IMR-90 (cell line): ENCODE measurements around the gene TNFRSF11A. TPM values are rescaled to one million over a fixed set of nuclear protein-coding genes. Genes with fewer than 3 reads are reported as not detected.
A peak's percentile ranks its signal among the peaks of the same experiment; 100 is the strongest.

Experiments used
- ATAC-seq: fragments of 200-7000 bp; cut with Tn5 transposase; 2 replicates; pipeline ENCODE4 v1.9.1; 2020; ENCODE audit warnings: low read depth, mild to moderate bottlenecking, moderate library complexity
- BruUV-seq: library from RNA; stranded (reverse); fragments of 400-500 nt; replicated peaks from 2 replicates; lab custom pipeline; 2021; lab: Mats Ljungman, UMichigan
- CTCF ChIA-PET: fragments of 300-600 bp; formaldehyde crosslinking; extraction: SDS; loops from one replicate; lab custom pipeline; 2021; ENCODE audit warnings: antibody characterized with exemption; lab: Yijun Ruan, JAX
- POLR2A ChIA-PET: fragments of 300-600 bp; sonication (Branson Sonifier 250); formaldehyde crosslinking; loops from one replicate; lab custom pipeline; 2022; ENCODE audit warnings: antibody characterized with exemption; ENCODE audit not compliant: unreplicated experiment; lab: Charles Lee
- DNase-seq: peaks from one replicate; pipeline ENCODE4 v3.0.0; 2013
- H2AFZ ChIP-seq: replicated peaks from 2 replicates; pipeline ENCODE3; 2013; ENCODE audit warnings: low read length, mild to moderate bottlenecking; ENCODE audit not compliant: poor library complexity
- H2AK5ac ChIP-seq: 2 replicates; pipeline ENCODE4 v1.6.1; 2013; ENCODE audit warnings: low read depth, low read length, inconsistent platforms
- H2AK9ac ChIP-seq: replicated peaks from 2 replicates; pipeline ENCODE3; 2013; ENCODE audit warnings: mild to moderate bottlenecking, low read depth, low read length, moderate library complexity; ENCODE audit not compliant: poor library complexity
- H2BK120ac ChIP-seq: 2 replicates; pipeline ENCODE4 v1.6.1; 2013; ENCODE audit warnings: low read depth, low read length, inconsistent platforms
- H2BK15ac ChIP-seq: 3 replicates; pipeline ENCODE4 v1.6.1; 2013; ENCODE audit warnings: low read depth, low read length, inconsistent platforms
- H2BK20ac ChIP-seq: 2 replicates; pipeline ENCODE4 v1.6.1; 2013; ENCODE audit warnings: low read depth, mild to moderate bottlenecking, inconsistent platforms, low read length, moderate library complexity
- H2BK5ac ChIP-seq: 2 replicates; pipeline ENCODE4 v1.6.1; 2013; ENCODE audit warnings: mild to moderate bottlenecking, low read depth, low read length, inconsistent platforms; ENCODE audit not compliant: poor library complexity, severe bottlenecking
- H3K14ac ChIP-seq: replicated peaks from 2 replicates; pipeline ENCODE4 v1.6.1; 2013; ENCODE audit warnings: low read depth, low read length, inconsistent platforms
- H3K18ac ChIP-seq: 2 replicates; pipeline ENCODE4 v1.6.1; 2013; ENCODE audit warnings: low read depth, low read length, control low read depth
- H3K23ac ChIP-seq: 2 replicates; pipeline ENCODE4 v1.6.1; 2013; ENCODE audit warnings: low read depth, low read length, inconsistent platforms
- H3K27ac ChIP-seq: 2 replicates; pipeline ENCODE4 v1.5.1; 2013; ENCODE audit warnings: mild to moderate bottlenecking, control low read depth, low read length; ENCODE audit not compliant: insufficient read depth
- H3K27me3 ChIP-seq: 2 replicates; pipeline ENCODE4 v1.6.1; 2013; ENCODE audit warnings: low read length; ENCODE audit not compliant: control insufficient read depth, insufficient read depth
- H3K36me3 ChIP-seq: 2 replicates; pipeline ENCODE4 v1.6.1; 2013; ENCODE audit warnings: low read length, mixed read lengths; ENCODE audit not compliant: control insufficient read depth, insufficient read depth
- H3K4ac ChIP-seq: 2 replicates; pipeline ENCODE4 v1.6.1; 2013; ENCODE audit warnings: low read depth, low read length, inconsistent platforms
- H3K4me1 ChIP-seq: 2 replicates; pipeline ENCODE4 v1.6.1; 2013; ENCODE audit warnings: low read length, mixed read lengths; ENCODE audit not compliant: control insufficient read depth, insufficient read depth
- H3K4me2 ChIP-seq: 2 replicates; pipeline ENCODE4 v1.6.1; 2013; ENCODE audit warnings: low read depth, mild to moderate bottlenecking, control low read depth, low read length, moderate library complexity
- H3K4me3 ChIP-seq: 2 replicates; pipeline ENCODE4 v1.5.1; 2013; ENCODE audit warnings: low read depth, mild to moderate bottlenecking, control low read depth, low read length, moderate library complexity; ENCODE audit not compliant: insufficient read depth
- H3K56ac ChIP-seq: 2 replicates; pipeline ENCODE4 v1.6.1; 2013; ENCODE audit warnings: low read length, inconsistent platforms; ENCODE audit not compliant: insufficient read depth; ENCODE audit errors: extremely low read depth
- H3K79me1 ChIP-seq, 2 experiments: 2 replicates each; pipeline ENCODE4 v1.6.1; 2013; ENCODE audit warnings: low read length in 2 of 2, inconsistent platforms in 1 of 2, low read depth in 1 of 2
- H3K9ac ChIP-seq: 2 replicates; pipeline ENCODE4 v1.6.1; 2013; ENCODE audit warnings: low read depth, low read length, control low read depth
- H3K9me1 ChIP-seq: 2 replicates; pipeline ENCODE4 v1.6.1; 2013; ENCODE audit warnings: low read length, inconsistent platforms; ENCODE audit not compliant: insufficient read depth
- H3K9me3 ChIP-seq: 2 replicates; pipeline ENCODE4 v1.6.1; 2013; ENCODE audit warnings: low read length; ENCODE audit not compliant: control insufficient read depth, insufficient read depth
- H4K20me1 ChIP-seq: 2 replicates; pipeline ENCODE4 v1.6.1; 2013; ENCODE audit warnings: low read length, inconsistent platforms; ENCODE audit not compliant: insufficient read depth
- H4K5ac ChIP-seq: 2 replicates; pipeline ENCODE4 v1.6.1; 2013; ENCODE audit warnings: mild to moderate bottlenecking, low read depth, low read length, control low read depth
- H4K8ac ChIP-seq, 2 experiments: 2 replicates each; pipeline ENCODE4 v1.6.1; 2013; ENCODE audit warnings: low read depth in 2 of 2, low read length in 2 of 2, control low read depth in 1 of 2, inconsistent platforms in 1 of 2
- H4K91ac ChIP-seq: 2 replicates; pipeline ENCODE4 v1.6.1; 2013; ENCODE audit warnings: low read depth, low read length, inconsistent platforms; ENCODE audit not compliant: insufficient read depth
- MAFK ChIP-seq: IDR thresholded peaks from 2 replicates; pipeline ENCODE4 v1.6.1; 2012; ENCODE audit warnings: low read depth, low read length, improper control_type of control experiment
- NFE2L2 ChIP-seq: fragments of 150-350 bp; IDR thresholded peaks from 2 replicates; pipeline ENCODE4 v1.6.1; 2016; ENCODE audit warnings: low read depth, mild to moderate bottlenecking, low read length
- WGBS, 2 experiments: methylation state at CpG; one replicate each; pipeline versions ENCODE4 v1.1.5 to v1.1.7; 2013; ENCODE audit warnings: missing lambda C conversion rate in 2 of 2; ENCODE audit not compliant: insufficient read length in 1 of 2; ENCODE audit errors: extremely low coverage in 2 of 2; 5-methylcytosine and 5-hydroxymethylcytosine counted together
- dilution Hi-C: fragments of 300-500 bp; cut with HindIII; formaldehyde crosslinking; loops from one replicate; pipeline ENCODE4 v1.14.3; 2018; ENCODE audit warnings: low sequenced_read_pairs; ENCODE audit not compliant: unreplicated experiment
- in situ Hi-C: fragments of 300-500 bp; cut with MboI; formaldehyde crosslinking; loops from 3 replicates; pipeline ENCODE4 v1.14.3; 2019; ENCODE audit warnings: low sequenced_read_pairs, inconsistent platforms, mixed read lengths
- intact Hi-C: fragments of 100-400 bp; cut with micrococcal nuclease; formaldehyde crosslinking; loops from 2 replicates; pipeline ENCODE4 v1.10.0; 2022
- polyA plus RNA-seq, 3 experiments: library from polyadenylated mRNA; depleted of rRNA; stranded (reverse); fragments of >200 nt; gene quantifications; 2 replicates each; pipeline ENCODE4 v1.2.3, GENCODE V29; 2012; ENCODE audit warnings: low replicate concordance in 1 of 3
- total RNA-seq: library from RNA; depleted of rRNA; stranded (reverse); fragments of >200 nt; gene quantifications from 2 replicates; pipeline ENCODE4 v1.2.3, GENCODE V29; 2012

TNFRSF11A gene
- total and polyA plus RNA-seq, 2 of the 4 experiments (the other 2 are of a cell fraction), result under 0.01 TPM; not detected in 1

- H3K9ac ChIP-seq, result no peak overlapping the region
These were observed 73.2 kb downstream of the TNFRSF11A start for GRCh38 chr18:62398291-62398690.

More at GRCh38 chr18:62398291-62398690, 73.2 kb downstream of the TNFRSF11A start:
- no peaks in the 10 kb centered on the region for H3K79me1 ChIP-seq
- peak; percentile 46 for TF ChIP-seq MAFK
- no peak for TF ChIP-seq NFE2L2
- no TSS peak for BruUV-seq
- intact Hi-C loops (no loop called here), in situ Hi-C loops (no loop called here), dilution Hi-C loops (no loop called here)
- H2BK120ac ChIP-seq, result no peak overlapping the region
- no peak overlapping the region for H2BK20ac ChIP-seq
- H3K4me3 ChIP-seq, result no peak overlapping the region
- H3K4me1 ChIP-seq, result no peaks in the 10 kb centered on the region
- H3K27ac ChIP-seq, result no peak overlapping the region
- H4K20me1 ChIP-seq, result no peaks in the 10 kb centered on the region
- no peak overlapping the region for H3K23ac ChIP-seq
- peaks cover 18% of the 10 kb centered on the region for H3K27me3 ChIP-seq
- POLR2A ChIA-PET, result no interaction called here
- H4K8ac ChIP-seq, result no peak overlapping the region
- H4K91ac ChIP-seq, result no peak overlapping the region
- ATAC-seq (no peak), DNase-seq (no peak)
- H3K9me3 ChIP-seq, result no peaks in the 10 kb centered on the region
- CTCF ChIA-PET, result no interaction called here
- H3K4me2 ChIP-seq, result no peak overlapping the region
- no peak overlapping the region for H2AK5ac ChIP-seq
- no peaks in the 10 kb centered on the region for H3K36me3 ChIP-seq
- no peak overlapping the region for H3K18ac ChIP-seq
- H2AK9ac ChIP-seq, result no peak overlapping the region
- 85% methylated on average over 4 of the region's 6 CpGs; no CpG with 5 or more reads in 1 of the 2 experiments for WGBS, 2 experiments
- no peak overlapping the region for H3K56ac ChIP-seq
- H4K5ac ChIP-seq, result no peak overlapping the region
- H2BK15ac ChIP-seq, result no peak overlapping the region
- no peak overlapping the region for H3K14ac ChIP-seq
- H3K4ac ChIP-seq, result no peak overlapping the region
- no peak overlapping the region for H2AFZ ChIP-seq
- H2BK5ac ChIP-seq, result no peak overlapping the region
- H3K9me1 ChIP-seq, result no peaks in the 10 kb centered on the region
